IPS DF 6.9 (cell line): ENCODE measurements around the gene CES3.

Experiments
- DNase-seq: peaks from one replicate; pipeline ENCODE4 v3.0.0-alpha.2; 2013; ENCODE audit warnings: low read depth, low spot score
- H3K27ac ChIP-seq: one replicate; pipeline ENCODE4 v1.5.1; 2013; ENCODE audit warnings: low read length, control low read depth
- H3K27me3 ChIP-seq: 2 replicates; pipeline ENCODE4 v1.6.1; 2013; ENCODE audit warnings: mild to moderate bottlenecking, low read length; ENCODE audit not compliant: control insufficient read depth, insufficient read depth
- H3K36me3 ChIP-seq: 2 replicates; pipeline ENCODE4 v1.6.1; 2013; ENCODE audit warnings: low read length; ENCODE audit not compliant: control insufficient read depth, insufficient read depth
- H3K4me1 ChIP-seq: 2 replicates; pipeline ENCODE4 v1.6.1; 2013; ENCODE audit warnings: low read length; ENCODE audit not compliant: control insufficient read depth, insufficient read depth
- H3K4me3 ChIP-seq: 2 replicates; pipeline ENCODE4 v1.5.1; 2013; ENCODE audit warnings: mild to moderate bottlenecking, low read length
- H3K9me3 ChIP-seq: 2 replicates; pipeline ENCODE4 v1.6.1; 2013; ENCODE audit warnings: low read length, inconsistent platforms; ENCODE audit not compliant: control insufficient read depth, insufficient read depth
- WGBS: extraction: QIAGEN DNeasy Blood & Tissue Kit; methylation state at CpG from one replicate; pipeline ENCODE4 v1.1.7; 2013; ENCODE audit warnings: mixed read lengths, missing lambda C conversion rate; ENCODE audit not compliant: insufficient read length, insufficient coverage; 5-methylcytosine and 5-hydroxymethylcytosine counted together

The CES3 gene

GRCh38 chr16:66945939-66946338 is 15.1 kb upstream of the CES3 start:
- peaks cover 7% of the 10 kb centered on the region for H3K36me3 ChIP-seq
- DNase-seq = no peak
- WGBS = no CpG with 5 or more reads among the region's 4 CpGs
- no peak overlapping the region for H3K4me3 ChIP-seq
- H3K27me3 ChIP-seq = peaks cover 25% of the 10 kb centered on the region
- 0 out of 2 replicates have a peak, but pooled peaks cover 1% of the 10 kb centered on the region for H3K4me1 ChIP-seq
- H3K9me3 ChIP-seq = no peaks in the 10 kb centered on the region
- H3K27ac ChIP-seq = no peak overlapping the region

GRCh38 chr16:66946541-66946940 is 14.5 kb upstream of the CES3 start:
- no peak overlapping the region for H3K27ac ChIP-seq
- no peak for DNase-seq
- H3K4me3 ChIP-seq = no peak overlapping the region
- H3K9me3 ChIP-seq = no peaks in the 10 kb centered on the region
- H3K4me1 ChIP-seq = 0 out of 2 replicates have a peak, but pooled peaks cover 1% of the 10 kb centered on the region
- H3K27me3 ChIP-seq = peaks cover 25% of the 10 kb centered on the region
- no CpG with 5 or more reads among the region's 7 CpGs for WGBS
- 0 out of 2 replicates have a peak, but pooled peaks cover 5% of the 10 kb centered on the region for H3K36me3 ChIP-seq

- Histone ChIP-seq H3K9me3 (no peaks in the 10 kb centered on the region), H3K36me3 (0 out of 2 replicates have a peak, but pooled peaks cover 2% of the 10 kb centered on the region), H3K4me1 (0 out of 2 replicates have a peak, but pooled peaks cover 1% of the 10 kb centered on the region), H3K27ac (no peak overlapping the region), H3K27me3 (peaks cover 25% of the 10 kb centered on the region), H3K4me3 (no peak overlapping the region)
- no peak for DNase-seq
- WGBS = no CpG with 5 or more reads among the region's 5 CpGs
Observed at GRCh38 chr16:66946974-66947301, 14.1 kb upstream of the CES3 start.

GRCh38 chr16:66947302-66948065 is 13.6 kb upstream of the CES3 start:
- Histone ChIP-seq H3K4me3 (peak overlapping the region; percentile 22; the same call in 1 of the 2 replicates), H3K27me3 (peaks cover 25% of the 10 kb centered on the region), H3K4me1 (0 out of 2 replicates have a peak, but pooled peaks cover 1% of the 10 kb centered on the region), H3K9me3 (no peaks in the 10 kb centered on the region), H3K36me3 (no peaks in the 10 kb centered on the region), H3K27ac (no peak overlapping the region)
- no CpG with 5 or more reads among the region's 23 CpGs for WGBS
- DNase-seq = peak; percentile 91

- no peak overlapping the region for H3K27ac ChIP-seq
- peaks cover 25% of the 10 kb centered on the region for H3K27me3 ChIP-seq
- peak overlapping the region; percentile 18; the same call in 1 of the 2 replicates for H3K4me3 ChIP-seq
- H3K9me3 ChIP-seq = no peaks in the 10 kb centered on the region
- H3K36me3 ChIP-seq = no peaks in the 10 kb centered on the region
- no CpG with 5 or more reads among the region's 44 CpGs for WGBS
- DNase-seq = no peak
- 0 out of 2 replicates have a peak, but pooled peaks cover 1% of the 10 kb centered on the region for H3K4me1 ChIP-seq
Observed at GRCh38 chr16:66948134-66948836, 12.8 kb upstream of the CES3 start.

GRCh38 chr16:66948837-66949225 is 12.2 kb upstream of the CES3 start:
- WGBS = no CpG with 5 or more reads among the region's 21 CpGs
- H3K27ac ChIP-seq = no peak overlapping the region
- H3K4me1 ChIP-seq = 0 out of 2 replicates have a peak, but pooled peaks cover 1% of the 10 kb centered on the region
- H3K9me3 ChIP-seq = no peaks in the 10 kb centered on the region
- H3K4me3 ChIP-seq = no peak overlapping the region
- H3K27me3 ChIP-seq = peaks cover 25% of the 10 kb centered on the region
- no peak for DNase-seq
- no peaks in the 10 kb centered on the region for H3K36me3 ChIP-seq

- H3K4me3 ChIP-seq = no peak overlapping the region
- peaks cover 25% of the 10 kb centered on the region for H3K27me3 ChIP-seq
- DNase-seq = no peak
- no peaks in the 10 kb centered on the region for H3K36me3 ChIP-seq
- no peak overlapping the region for H3K27ac ChIP-seq
- no CpG with 5 or more reads among the region's 6 CpGs for WGBS
- H3K4me1 ChIP-seq = 0 out of 2 replicates have a peak, but pooled peaks cover 1% of the 10 kb centered on the region
- H3K9me3 ChIP-seq = no peaks in the 10 kb centered on the region
Observed at GRCh38 chr16:66949472-66949871, 11.6 kb upstream of the CES3 start.

- H3K27me3 ChIP-seq = peaks cover 25% of the 10 kb centered on the region
- no CpG with 5 or more reads among the region's 2 CpGs for whole genome bisulfite sequencing
- no peak overlapping the region for H3K27ac ChIP-seq
- H3K36me3 ChIP-seq = no peaks in the 10 kb centered on the region
- no peak overlapping the region for H3K4me3 ChIP-seq
- no peak for DNase-seq
- 0 out of 2 replicates have a peak, but pooled peaks cover 1% of the 10 kb centered on the region for H3K4me1 ChIP-seq
- H3K9me3 ChIP-seq = no peaks in the 10 kb centered on the region
Observed at GRCh38 chr16:66950437-66950836, 10.6 kb upstream of the CES3 start.

GRCh38 chr16:66950971-66951790 is 9.9 kb upstream of the CES3 start:
- no peak overlapping the region for H3K27ac ChIP-seq
- WGBS = no CpG with 5 or more reads among the region's 4 CpGs
- no peaks in the 10 kb centered on the region for H3K9me3 ChIP-seq
- H3K4me3 ChIP-seq = no peak overlapping the region
- H3K36me3 ChIP-seq = no peaks in the 10 kb centered on the region
- H3K27me3 ChIP-seq = peaks cover 25% of the 10 kb centered on the region
- H3K4me1 ChIP-seq = 0 out of 2 replicates have a peak, but pooled peaks cover 1% of the 10 kb centered on the region
- DNase-seq = no peak
